SK-N-SH (cell line): ENCODE measurements around the gene FCER1A. TPM values are rescaled to one million over a fixed set of nuclear protein-coding genes. Genes with fewer than 3 reads are reported as not detected.

Source experiments
- CTCF ChIA-PET: fragments of 300-600, 350-600 bp; formaldehyde crosslinking; extraction: SDS; loops from one replicate; lab custom pipeline; 2021; lab: Yijun Ruan, JAX
- POLR2A ChIA-PET: fragments of 350-600 bp; sonication (Branson Sonifier 250); formaldehyde crosslinking; extraction: SDS; loops from one replicate; lab custom pipeline; 2020; ENCODE audit warnings: antibody characterized with exemption, inconsistent platforms; lab: Yijun Ruan, JAX
- DNase-seq: peaks from one replicate; pipeline ENCODE4 v3.0.0; 2012
- H2AFZ ChIP-seq: fragments of 200-600 bp; sonication (generic); 2 replicates; pipeline ENCODE4 v1.8.1; 2016; ENCODE audit warnings: antibody characterized with exemption, mild to moderate bottlenecking, low read depth
- H3F3A ChIP-seq: fragments of 200-600 bp; sonication (generic); replicated peaks from 2 replicates; pipeline ENCODE3; 2016; ENCODE audit warnings: antibody characterized with exemption, mild to moderate bottlenecking; ENCODE audit not compliant: insufficient read depth
- H3K27ac ChIP-seq, 2 experiments: fragments of 200-500 bp in 1 of 2; fragments of 200-600 bp in 1 of 2; sonication (Bioruptor generic) in 1 of 2; sonication (generic), shearing (Covaris generic) in 1 of 2; 2 replicates each; pipeline versions ENCODE4 v1.5.1 to v1.6.1; 2014 to 2016; ENCODE audit warnings: low read depth in 2 of 2, inconsistent platforms in 1 of 2, low read length in 1 of 2, mild to moderate bottlenecking in 1 of 2, mixed read lengths in 1 of 2
- H3K27me3 ChIP-seq: fragments of 200-600 bp; sonication (generic), shearing (Covaris generic); 2 replicates; pipeline ENCODE4 v1.6.1; 2016; ENCODE audit warnings: mixed run types; ENCODE audit not compliant: insufficient read depth
- H3K36me3 ChIP-seq, 2 experiments: fragments of 200-500 bp in 1 of 2; fragments of 200-600 bp in 1 of 2; sonication (Bioruptor generic) in 1 of 2; sonication (generic) in 1 of 2; replicated peaks in 1 of 2; 2 replicates each; pipeline versions ENCODE3 to v1.5.1; 2014 to 2016; ENCODE audit warnings: low read length in 1 of 2, mild to moderate bottlenecking in 1 of 2; ENCODE audit not compliant: insufficient read depth in 2 of 2, control insufficient read depth in 1 of 2
- H3K4me1 ChIP-seq, 2 experiments: fragments of 200-500 bp in 1 of 2; fragments of 200-600 bp in 1 of 2; sonication (Bioruptor generic) in 1 of 2; sonication (generic), shearing (Covaris generic) in 1 of 2; 2 replicates each; pipeline versions ENCODE4 v1.5.1 to v1.6.1; 2014 to 2016; ENCODE audit warnings: low read depth in 1 of 2, low read length in 1 of 2, mixed run types in 1 of 2; ENCODE audit not compliant: insufficient read depth in 2 of 2, control insufficient read depth in 1 of 2
- H3K4me2 ChIP-seq: fragments of 200-600 bp; sonication (generic), shearing (Covaris generic); 2 replicates; pipeline ENCODE4 v1.6.1; 2017; ENCODE audit warnings: mixed run types
- H3K4me3 ChIP-seq, 2 experiments: fragments of 200-500 bp in 1 of 2; fragments of 200-600 bp in 1 of 2; sonication (Bioruptor generic) in 1 of 2; sonication (generic), shearing (Covaris generic) in 1 of 2; 2 replicates each; pipeline versions ENCODE4 v1.5.1 to v1.8.1; 2014 to 2016; ENCODE audit warnings: low read depth in 2 of 2, inconsistent platforms in 1 of 2, low read length in 1 of 2, mild to moderate bottlenecking in 1 of 2, mixed read lengths in 1 of 2, moderate library complexity in 1 of 2
- H3K79me2 ChIP-seq: fragments of 200-600 bp; sonication (generic); 2 replicates; pipeline ENCODE4 v1.8.1; 2017; ENCODE audit warnings: mild to moderate bottlenecking; ENCODE audit not compliant: insufficient read depth
- H3K9ac ChIP-seq: fragments of 200-600 bp; sonication (generic); 2 replicates; pipeline ENCODE4 v1.6.1; 2017; ENCODE audit warnings: mixed run types
- H3K9me2 ChIP-seq: fragments of 200-600 bp; sonication (generic); 2 replicates; pipeline ENCODE4 v1.6.1; 2017; ENCODE audit warnings: mixed run types
- H3K9me3 ChIP-seq: fragments of 200-600 bp; sonication (generic); 2 replicates; pipeline ENCODE4 v1.6.1; 2017; ENCODE audit warnings: mixed run types, mild to moderate bottlenecking, moderate library complexity
- H4K20me1 ChIP-seq: fragments of 200-600 bp; sonication (generic); 2 replicates; pipeline ENCODE4 v1.6.1; 2017; ENCODE audit warnings: mild to moderate bottlenecking, mixed run types; ENCODE audit not compliant: insufficient read depth
- CHD2 ChIP-seq: fragments of 150-350 bp; IDR thresholded peaks from 2 replicates; pipeline ENCODE4 v1.6.1; 2018; ENCODE audit warnings: low read length; ENCODE audit not compliant: partially characterized antibody
- EP300 ChIP-seq, 2 experiments: IDR thresholded peaks; 2 replicates each; pipeline versions ENCODE4 v1.4.0 to v1.6.1; 2012; ENCODE audit warnings: borderline replicate concordance in 1 of 2, low read depth in 1 of 2, low read length in 1 of 2
- EZH2phosphoT487 ChIP-seq: fragments of 200-600 bp; sonication (generic); IDR thresholded peaks from 2 replicates; pipeline ENCODE4 v1.6.1; 2017; ENCODE audit warnings: low read depth, mixed run types, mild to moderate bottlenecking, antibody characterized with exemption, moderate library complexity, borderline replicate concordance
- JUND ChIP-seq: IDR thresholded peaks from 2 replicates; pipeline ENCODE4 v1.4.0; 2012
- PBX3 ChIP-seq: IDR thresholded peaks from 2 replicates; pipeline ENCODE4; 2012
- RCOR1 ChIP-seq: fragments of 150-350 bp; IDR thresholded peaks from 2 replicates; pipeline ENCODE4 v1.6.1; 2017; ENCODE audit warnings: antibody characterized with exemption, low read length
- REST ChIP-seq: IDR thresholded peaks from 2 replicates; pipeline ENCODE4 v1.6.1; 2012; ENCODE audit warnings: mild to moderate bottlenecking, low read depth, low read length, moderate library complexity
- SIN3A ChIP-seq: IDR thresholded peaks from 2 replicates; pipeline ENCODE4 v1.6.1; 2012; ENCODE audit warnings: low read depth, mild to moderate bottlenecking, low read length, moderate library complexity, borderline replicate concordance
- TAF1 ChIP-seq: IDR thresholded peaks from 2 replicates; pipeline ENCODE4 v1.6.1; 2012; ENCODE audit warnings: low read depth, mild to moderate bottlenecking, low read length, moderate library complexity, borderline replicate concordance
- WGBS: methylation state at CpG from one replicate; pipeline ENCODE4 v1.1.6; 2017; ENCODE audit warnings: low lambda C conversion rate; 5-methylcytosine and 5-hydroxymethylcytosine counted together
- polyA plus RNA-seq, 3 experiments: library from polyadenylated mRNA; depleted of rRNA; stranded (reverse); fragments of >200 nt; gene quantifications; 2 replicates each; pipeline ENCODE4 v1.2.3, GENCODE V29; 2012

The FCER1A gene
- polyA plus RNA-seq, 1 of the 3 experiments (the other 2 are of a cell fraction): not detected

GRCh38 chr1:159352436-159352835, 50.3 kb downstream of the FCER1A start:
- Histone ChIP-seq H3K9me2 (no peaks in the 10 kb centered on the region), H3K27ac (no peak overlapping the region), H3K36me3 (no peaks in the 10 kb centered on the region), H3K4me2 (no peak overlapping the region), H3K79me2 (no peaks in the 10 kb centered on the region), H3K4me1 (no peaks in the 10 kb centered on the region), H3K9me3 (no peaks in the 10 kb centered on the region), H4K20me1 (no peaks in the 10 kb centered on the region), H3K27me3 (no peaks in the 10 kb centered on the region), H3K9ac (no peak overlapping the region), H3F3A (no peaks in the 10 kb centered on the region), H2AFZ (no peak overlapping the region), H3K4me3 (no peak overlapping the region)
- CTCF ChIA-PET: interaction anchor here (0.9 kb wide), 1 partner anchor 12 kb away, joined by 3 read pairs; no protein-coding TSS in a partner anchor
- 6% methylated on average over 2 of the region's 2 CpGs for WGBS
- DNase-seq: no peak
- TF ChIP-seq TAF1 (no peak), PBX3 (no peak), REST (no peak), EZH2phosphoT487 (no peak), SIN3A (no peak), EP300 (IDR thresholded peaks at IDR 0.05; ENCODE audit: borderline replicate concordance in 1 of 2, low read depth in 1 of 2, low read length in 1 of 2) (no peak), CHD2 (no peak), JUND (no peak), RCOR1 (no peak)
- POLR2A ChIA-PET: no interaction called here

Other genes with a start within 250 kb of the FCER1A start
- 1.1 TPM in 2 replicates for gene AIM2, start 225.6 kb upstream of the FCER1A start, polyA plus RNA-seq (2012; rRNA removed)
- gene CADM3, start 130.7 kb upstream of the FCER1A start, polyA plus RNA-seq (2012; rRNA removed): 0.78 and 0.94 TPM in 2 replicates
- 0.02 TPM in 1 of 2 replicates, not detected in the other for gene ACKR1, start 97.5 kb upstream of the FCER1A start, polyA plus RNA-seq (2012; rRNA removed)
- not detected in 2 replicates for gene OR10J4, start 129.9 kb downstream of the FCER1A start, polyA plus RNA-seq (2012; rRNA removed)
- not detected in 2 replicates for gene OR10J1, start 137.4 kb downstream of the FCER1A start, polyA plus RNA-seq (2012; rRNA removed)
- not detected in 2 replicates for gene OR10J5, start 233.7 kb downstream of the FCER1A start, polyA plus RNA-seq (2012; rRNA removed)